Stimulated activated CD4-positive, alpha-beta T cell treated with anti-CD3 and anti-CD28 coated beads, Interleukin-1b, Interleukin-23, amount 100 ng/mL, for 4 hours (primary cell): ENCODE data around the gene ALOXE3.

ENCODE experiments used
- DNase-seq, 2 donors: peaks; one replicate each; pipeline ENCODE4 v3.0.0-alpha.2; 2020; ENCODE audit warnings: low read depth in 2 of 2

Gene ALOXE3

GRCh38 chr17:8117980-8118768 is at the start of gene ALOXE3:
ALOXE3 (minus strand) TSS chr17:8118514; CDS start chr17:8117990, 524 bp downstream.
- no peak for DNase-seq

- no peak for DNase-seq
Measured at GRCh38 chr17:8167526-8167925, 49.2 kb upstream of the ALOXE3 start.

GRCh38 chr17:8166731-8167130 is 48.4 kb upstream of the ALOXE3 start:
- no peak for DNase-seq

DNA sequence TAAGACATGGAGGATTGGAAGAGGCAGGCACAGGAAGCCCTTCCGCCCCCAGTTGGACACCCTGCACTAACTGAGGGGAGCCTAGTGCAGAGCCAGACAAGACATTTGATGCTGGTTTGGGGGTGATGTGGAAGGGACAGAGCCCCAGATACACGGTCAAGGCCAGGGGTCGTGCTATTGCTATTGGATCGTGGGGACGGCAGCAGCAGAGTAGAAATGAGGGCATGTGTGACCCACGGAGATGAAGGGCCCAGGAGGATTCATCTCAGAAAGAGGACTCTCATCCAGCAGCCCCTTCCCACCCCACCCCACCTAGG is 46.5 kb upstream of the ALOXE3 start:
- DNase-seq, result no peak

- peak; percentile 45 to 47 for DNase-seq
Measured at GRCh38 chr17:8163978-8164814, 45.9 kb upstream of the ALOXE3 start.

- peak in 1 of 2 donors; percentile 77 for DNase-seq
Measured at GRCh38 chr17:8162997-8163977, 45.0 kb upstream of the ALOXE3 start.

DNA sequence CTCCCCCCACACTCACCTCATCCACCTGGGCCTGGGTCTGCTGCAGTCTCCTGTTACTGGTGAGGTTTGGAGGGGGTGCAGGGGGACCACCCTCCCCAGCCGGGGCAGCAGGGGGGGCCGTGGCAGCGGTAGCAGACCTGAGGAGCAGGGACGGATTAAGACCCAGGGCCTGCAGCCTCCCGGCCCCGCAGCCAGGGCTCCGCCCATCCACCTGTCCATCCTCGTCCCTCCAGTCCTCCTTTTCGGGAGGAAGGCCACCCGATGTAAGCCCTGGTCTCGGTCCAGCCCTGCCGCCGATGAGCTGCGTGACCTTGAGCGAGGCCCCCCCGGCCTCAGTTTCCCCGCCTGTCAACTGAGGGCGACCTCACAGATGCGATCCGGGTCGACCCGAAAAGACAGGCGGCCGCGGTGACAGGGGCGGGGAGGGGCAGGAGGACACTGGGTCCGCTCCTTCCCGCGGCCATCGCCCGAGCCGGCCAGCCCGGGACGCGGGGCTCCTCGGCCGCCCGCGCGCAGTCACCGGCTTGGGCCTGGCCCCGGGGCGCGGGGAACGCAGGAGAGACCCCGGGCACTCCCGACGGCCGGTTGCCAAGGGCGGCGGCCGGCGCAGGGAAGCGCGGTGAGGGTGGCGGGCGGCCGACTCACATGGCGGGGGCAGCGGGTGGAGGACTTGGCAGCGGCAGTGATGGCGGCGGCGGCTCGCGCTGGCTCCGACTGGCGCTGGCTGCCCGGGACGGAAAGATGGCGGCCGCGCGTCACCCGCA is 44.1 kb upstream of the ALOXE3 start, which contains the start of gene VAMP2:
TSS of gene VAMP2 (minus strand) at position 716 of the 764 bp plus-strand sequence. CDS start at position 647, 69 bp downstream.
- DNase-seq, result peak in 1 of 2 donors; percentile 72

GRCh38 chr17:8161289-8162232 is 43.2 kb upstream of the ALOXE3 start:
- no peak for DNase-seq

GRCh38 chr17:8160741-8161221 is 42.5 kb upstream of the ALOXE3 start:
- no peak for DNase-seq

DNA sequence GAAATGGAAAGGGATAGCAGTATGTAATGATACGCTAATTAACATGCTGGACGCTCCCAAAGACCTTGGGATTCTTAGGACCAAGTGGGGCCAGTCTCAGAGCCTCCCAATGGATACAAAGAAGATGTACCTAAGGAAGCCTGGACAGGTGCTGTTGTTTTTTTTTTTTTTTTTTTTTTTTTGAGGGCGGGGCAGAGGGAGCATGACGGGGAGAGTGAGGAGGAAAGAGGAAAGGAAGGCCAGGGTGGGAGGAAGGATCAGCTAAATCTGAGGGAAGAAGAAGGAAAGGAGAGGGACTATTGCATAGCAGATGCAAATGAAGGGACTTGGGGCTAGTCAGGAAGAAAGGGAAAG is 41.9 kb upstream of the ALOXE3 start:
- DNase-seq, result no peak

GRCh38 chr17:8159459-8160223 is 41.3 kb upstream of the ALOXE3 start:
- no peak for DNase-seq

DNA sequence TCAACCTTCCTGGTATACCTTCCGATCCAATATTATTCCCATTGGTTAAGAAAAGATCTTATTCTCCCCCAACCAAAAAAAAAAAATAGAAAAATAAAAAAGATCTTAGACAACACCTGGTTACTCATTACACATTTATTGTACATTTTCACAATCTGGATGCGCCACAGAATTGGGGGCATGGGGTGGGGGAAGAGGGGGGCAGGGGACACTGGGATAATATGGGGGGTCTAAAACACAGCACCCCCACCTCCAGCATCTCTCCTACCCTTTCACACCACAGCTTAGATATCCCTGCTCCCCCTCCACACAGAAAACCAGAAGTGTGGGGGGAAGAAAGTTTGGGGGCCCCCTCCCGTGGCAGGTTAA is 40.7 kb upstream of the ALOXE3 start:
- no peak for DNase-seq

- DNase-seq, result peak; percentile 81 to 83
Measured at GRCh38 chr17:8158267-8159031, 40.1 kb upstream of the ALOXE3 start.

- peak; percentile 99 for DNase-seq
Measured at GRCh38 chr17:8156246-8156992, 38.1 kb upstream of the ALOXE3 start.

DNA sequence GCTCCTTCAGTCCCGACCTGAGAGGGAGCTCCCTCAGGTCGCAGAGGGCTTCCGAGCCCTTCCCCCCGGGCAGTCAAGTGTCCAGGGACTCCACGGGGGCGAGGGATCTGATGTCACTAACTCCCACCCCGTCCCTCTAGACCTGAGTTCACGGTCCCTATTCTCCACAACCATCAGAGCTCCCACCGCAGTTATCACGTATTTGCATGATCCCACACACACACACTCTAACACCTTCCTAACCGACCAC is 37.6 kb upstream of the ALOXE3 start:
- DNase-seq, result no peak

DNA sequence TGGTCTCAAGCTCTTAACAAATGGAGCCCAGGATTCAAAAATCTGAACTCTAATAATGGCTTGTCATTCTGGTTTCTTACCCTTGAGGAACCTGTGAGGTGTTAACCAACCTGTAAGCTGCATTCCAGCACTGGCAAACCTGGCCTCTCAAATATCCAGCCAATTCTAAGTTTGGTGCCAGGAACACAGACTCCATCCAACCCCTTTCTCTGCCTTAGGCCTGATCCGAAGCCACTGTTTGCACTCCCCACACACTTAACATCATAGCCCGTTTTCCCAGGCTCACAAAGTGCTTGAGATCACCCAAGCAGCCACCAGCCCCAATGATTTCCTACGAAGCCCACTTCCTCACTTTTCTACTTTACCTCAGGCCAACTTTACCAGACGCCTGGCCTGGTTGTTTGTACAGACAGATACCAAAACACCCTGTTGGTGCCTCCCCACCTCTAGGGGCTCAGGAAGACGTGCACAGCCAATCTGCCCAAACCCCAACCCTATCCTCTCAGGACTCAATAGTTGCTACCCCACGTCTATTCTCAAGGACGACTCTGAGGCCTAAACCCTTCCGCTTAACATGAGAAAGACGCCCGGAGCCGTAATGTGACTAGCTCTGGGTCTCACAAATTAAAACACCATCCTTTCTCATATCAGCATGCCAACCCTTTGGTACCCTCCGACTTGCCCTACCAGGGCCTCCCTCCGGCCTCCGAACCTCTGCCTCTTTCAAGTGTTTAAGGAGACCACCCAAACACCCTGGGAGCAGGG is 37.1 kb upstream of the ALOXE3 start:
- DNase-seq, result no peak

DNA sequence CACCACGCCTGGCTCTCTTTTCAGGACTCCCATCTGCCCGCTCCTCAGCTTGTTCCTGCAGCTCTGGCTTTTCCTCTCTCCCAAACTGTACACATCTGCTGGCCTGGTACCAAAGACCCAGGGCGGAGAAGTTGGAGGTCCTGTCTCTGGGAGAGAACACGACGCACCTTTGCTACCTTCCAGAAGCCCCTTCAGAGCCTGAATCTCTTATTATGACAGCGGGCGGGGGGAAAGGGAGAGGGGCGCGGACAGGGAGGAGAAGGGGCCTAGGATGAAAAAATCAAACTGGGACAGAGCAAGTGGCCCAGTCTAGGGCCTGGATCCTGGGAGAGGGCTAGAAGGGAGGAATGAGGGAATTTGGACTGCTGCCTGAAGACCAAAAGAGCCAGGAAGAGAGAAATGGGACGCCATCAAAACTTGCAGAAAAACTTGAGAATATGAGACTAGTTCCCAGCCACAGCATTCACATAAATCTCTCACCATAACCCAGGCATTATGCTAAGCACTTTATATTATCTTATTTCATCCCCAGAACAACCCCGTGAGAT is 36.4 kb upstream of the ALOXE3 start:
- no peak for DNase-seq
